Fibroblast of villous mesenchyme (primary cell): ENCODE measurements around the gene SNX27. TPM values are rescaled to one million over a fixed set of nuclear protein-coding genes. Genes with fewer than 3 reads are reported as not detected.
"Not testable (repeated sequence)": the region's sequence is repeated elsewhere in the genome, so short reads cannot be mapped to it uniquely, and the experiment has no call there.

ENCODE experiments used
- DNase-seq: peaks from one replicate; pipeline ENCODE4 v3.0.0-alpha.2; 2010; ENCODE audit warnings: low read depth
- H3K4me3 ChIP-seq: 2 replicates; pipeline ENCODE4 v1.5.1; 2011; ENCODE audit warnings: low read depth, mild to moderate bottlenecking, low read length
- total RNA-seq: library from RNA; depleted of rRNA; stranded (reverse); fragments of >200 nt; gene quantifications from 2 replicates; pipeline ENCODE4 v1.2.3, GENCODE V29; 2012
- TF ChIP-seq, protein P1 (sequence below): IDR thresholded peaks from 2 replicates; pipeline ENCODE4 v1.5.1; 2012; ENCODE audit warnings: low read depth, mild to moderate bottlenecking, low read length; ENCODE audit not compliant: insufficient read depth

Gene SNX27
- total RNA-seq, 1 donor: 34.5 TPM

- DNase-seq: peak; percentile 44
- TF ChIP-seq, protein P1, sequence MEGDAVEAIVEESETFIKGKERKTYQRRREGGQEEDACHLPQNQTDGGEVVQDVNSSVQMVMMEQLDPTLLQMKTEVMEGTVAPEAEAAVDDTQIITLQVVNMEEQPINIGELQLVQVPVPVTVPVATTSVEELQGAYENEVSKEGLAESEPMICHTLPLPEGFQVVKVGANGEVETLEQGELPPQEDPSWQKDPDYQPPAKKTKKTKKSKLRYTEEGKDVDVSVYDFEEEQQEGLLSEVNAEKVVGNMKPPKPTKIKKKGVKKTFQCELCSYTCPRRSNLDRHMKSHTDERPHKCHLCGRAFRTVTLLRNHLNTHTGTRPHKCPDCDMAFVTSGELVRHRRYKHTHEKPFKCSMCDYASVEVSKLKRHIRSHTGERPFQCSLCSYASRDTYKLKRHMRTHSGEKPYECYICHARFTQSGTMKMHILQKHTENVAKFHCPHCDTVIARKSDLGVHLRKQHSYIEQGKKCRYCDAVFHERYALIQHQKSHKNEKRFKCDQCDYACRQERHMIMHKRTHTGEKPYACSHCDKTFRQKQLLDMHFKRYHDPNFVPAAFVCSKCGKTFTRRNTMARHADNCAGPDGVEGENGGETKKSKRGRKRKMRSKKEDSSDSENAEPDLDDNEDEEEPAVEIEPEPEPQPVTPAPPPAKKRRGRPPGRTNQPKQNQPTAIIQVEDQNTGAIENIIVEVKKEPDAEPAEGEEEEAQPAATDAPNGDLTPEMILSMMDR: no peak
- peak overlapping the region; percentile 39 for H3K4me3 ChIP-seq
Measured at GRCh38 chr1:151721788-151722510, 110.1 kb downstream of the SNX27 start.

- DNase-seq: no peak
- H3K4me3 ChIP-seq: no peak overlapping the region
- TF ChIP-seq, protein P1: no peak
Measured at GRCh38 chr1:151723726-151724370, 112.0 kb downstream of the SNX27 start.

DNA sequence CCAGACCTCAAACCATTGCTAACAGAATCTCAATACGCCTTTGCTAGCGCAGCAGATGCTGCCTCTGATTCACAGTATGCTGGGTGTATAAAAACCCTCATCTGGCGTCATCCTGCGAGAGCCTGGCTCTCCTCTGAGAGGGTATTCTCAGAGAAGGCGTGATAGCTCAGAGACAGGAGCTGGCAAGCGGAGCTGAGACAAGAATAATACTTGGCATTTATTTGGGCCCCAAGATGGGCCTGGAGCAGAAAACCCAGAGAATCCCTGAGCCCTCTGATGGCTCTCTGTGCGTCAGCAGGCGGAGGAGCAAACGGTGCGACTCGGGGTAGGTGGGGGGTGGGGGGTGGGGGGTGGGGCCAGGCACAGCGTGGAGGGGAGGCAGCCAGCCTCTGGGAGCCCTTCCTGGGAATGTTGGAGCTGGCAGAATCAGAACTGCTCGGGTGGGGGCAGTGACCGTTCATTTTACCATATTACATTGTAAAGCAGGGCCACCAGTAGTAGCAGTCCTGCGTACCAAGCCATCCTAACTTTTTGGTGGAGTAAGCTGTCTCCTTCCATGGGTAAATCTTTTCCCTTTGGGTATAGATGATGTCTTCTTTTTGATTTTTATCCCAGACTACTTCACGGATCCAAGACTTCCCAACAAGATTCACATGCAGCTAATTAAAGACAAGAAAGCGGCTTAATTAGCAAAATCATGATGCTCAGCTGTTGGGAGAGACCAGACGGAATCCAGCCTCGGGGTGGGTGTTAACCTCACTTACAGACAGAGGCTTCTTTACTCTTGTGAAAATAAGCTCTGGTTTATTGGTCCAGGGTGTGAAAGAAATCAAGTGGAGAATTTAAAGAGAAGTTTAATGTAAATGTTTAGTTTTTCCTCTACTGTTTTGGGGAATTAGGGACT lies 116.6 kb downstream of the SNX27 start:
- DNase-seq: no peak
- no peak overlapping the region for H3K4me3 ChIP-seq
- TF ChIP-seq, protein P1: no peak

- no peak for DNase-seq
- TF ChIP-seq, protein P1: no peak
- no peak overlapping the region for H3K4me3 ChIP-seq
Measured at GRCh38 chr1:151729157-151729965, 117.5 kb downstream of the SNX27 start.

GRCh38 chr1:151729966-151730291 lies 118.1 kb downstream of the SNX27 start:
- TF ChIP-seq, protein P1: no peak
- DNase-seq: no peak
- no peak overlapping the region for H3K4me3 ChIP-seq

GRCh38 chr1:151733126-151733525 lies 121.3 kb downstream of the SNX27 start:
- H3K4me3 ChIP-seq: no peak overlapping the region
- no peak for DNase-seq
- TF ChIP-seq, protein P1: no peak

DNA sequence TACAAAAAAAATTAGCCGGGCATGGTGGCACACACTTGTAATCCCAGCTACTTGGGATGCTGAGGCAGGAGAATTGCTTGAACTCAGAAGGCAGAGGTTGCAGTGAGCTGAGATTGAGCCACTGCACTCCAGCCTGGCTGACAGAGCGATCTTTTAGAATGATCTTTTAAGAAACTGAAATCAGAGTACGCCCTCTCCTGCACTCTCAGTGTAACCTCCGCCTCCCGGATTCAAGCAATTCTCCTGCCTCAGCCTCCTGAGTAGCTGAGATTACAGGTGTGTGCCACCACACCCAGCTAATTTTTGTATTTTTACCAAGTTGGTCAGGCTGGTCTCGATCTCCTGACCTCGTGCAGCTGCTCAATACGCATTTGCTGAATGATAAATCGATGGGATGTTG lies 122.1 kb downstream of the SNX27 start:
- not testable (repeated sequence) for H3K4me3 ChIP-seq

More for the DNA sequence above, 122.1 kb downstream of the SNX27 start:
- DNase-seq: not testable (repeated sequence)
